ENCODE data around the gene GCK.

GCK gene

DNA sequence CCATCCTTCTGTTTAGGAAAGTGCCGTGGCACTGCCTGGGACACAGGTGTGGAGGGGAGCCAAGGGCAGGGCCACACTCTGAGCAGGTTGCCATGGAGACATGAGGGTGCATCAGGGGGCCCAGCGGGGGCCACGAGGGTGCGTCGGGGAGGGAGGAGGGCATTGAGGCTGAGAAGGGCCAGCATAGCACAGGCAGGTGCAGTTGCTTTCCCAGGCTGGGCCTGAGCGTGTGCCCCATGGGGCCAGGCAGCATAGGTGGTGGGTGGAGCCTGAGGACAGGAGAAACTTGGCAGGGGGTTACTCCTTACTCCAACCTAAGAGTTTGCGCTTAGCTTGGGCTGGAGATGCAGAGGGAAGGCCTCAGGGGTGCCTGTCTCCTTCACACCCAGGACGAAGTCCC lies 26.8 kb upstream of the GCK start:
- Histone ChIP-seq H3K4me1 (ENCODE audit: low read depth, poor library complexity, severe bottlenecking) (no peaks in the 10 kb centered on the region), H3K36me3 (ENCODE audit: insufficient read depth) (no peaks in the 10 kb centered on the region), H3K27ac (no peak overlapping the region), H3K27me3 (ENCODE audit: insufficient read depth, low read depth) (no peaks in the 10 kb centered on the region), H3K9ac (no peak overlapping the region), H3K4me3 (IDR thresholded peaks at IDR 0.05; ENCODE audit: insufficient read depth, low read depth, low read length) (no peak overlapping the region), H4K20me1 (ENCODE audit: insufficient read depth) (no peaks in the 10 kb centered on the region), H2AFZ (ENCODE audit: low read depth) (no peak overlapping the region), H3K79me2 (ENCODE audit: insufficient read depth, low read depth) (no peaks in the 10 kb centered on the region), H3K4me2 (no peak overlapping the region)
- TF ChIP-seq, protein P1, sequence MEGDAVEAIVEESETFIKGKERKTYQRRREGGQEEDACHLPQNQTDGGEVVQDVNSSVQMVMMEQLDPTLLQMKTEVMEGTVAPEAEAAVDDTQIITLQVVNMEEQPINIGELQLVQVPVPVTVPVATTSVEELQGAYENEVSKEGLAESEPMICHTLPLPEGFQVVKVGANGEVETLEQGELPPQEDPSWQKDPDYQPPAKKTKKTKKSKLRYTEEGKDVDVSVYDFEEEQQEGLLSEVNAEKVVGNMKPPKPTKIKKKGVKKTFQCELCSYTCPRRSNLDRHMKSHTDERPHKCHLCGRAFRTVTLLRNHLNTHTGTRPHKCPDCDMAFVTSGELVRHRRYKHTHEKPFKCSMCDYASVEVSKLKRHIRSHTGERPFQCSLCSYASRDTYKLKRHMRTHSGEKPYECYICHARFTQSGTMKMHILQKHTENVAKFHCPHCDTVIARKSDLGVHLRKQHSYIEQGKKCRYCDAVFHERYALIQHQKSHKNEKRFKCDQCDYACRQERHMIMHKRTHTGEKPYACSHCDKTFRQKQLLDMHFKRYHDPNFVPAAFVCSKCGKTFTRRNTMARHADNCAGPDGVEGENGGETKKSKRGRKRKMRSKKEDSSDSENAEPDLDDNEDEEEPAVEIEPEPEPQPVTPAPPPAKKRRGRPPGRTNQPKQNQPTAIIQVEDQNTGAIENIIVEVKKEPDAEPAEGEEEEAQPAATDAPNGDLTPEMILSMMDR (conservative IDR thresholded peaks at IDR 0.05; ENCODE audit: low read depth, low read length) = no peak

DNA sequence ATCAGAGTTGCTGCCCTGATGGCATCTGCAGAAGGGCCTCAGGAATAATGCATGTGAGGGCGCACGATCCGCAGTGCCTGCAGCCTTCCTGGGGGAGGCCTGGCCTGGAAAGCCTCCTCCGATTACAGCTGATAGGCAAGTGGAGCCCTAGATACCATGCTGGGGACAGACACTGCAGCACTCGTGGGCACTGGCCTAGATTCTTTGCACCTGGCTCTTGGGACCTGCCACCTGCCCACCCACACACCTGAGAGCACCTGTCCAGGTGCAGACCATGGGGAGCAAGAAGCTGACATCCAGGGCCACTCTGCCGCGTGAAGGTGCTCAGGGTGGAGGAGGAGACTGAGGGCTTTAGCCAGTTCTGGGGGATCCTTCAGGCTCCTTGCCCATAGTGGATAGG lies 26.3 kb upstream of the GCK start:
- Histone ChIP-seq H2AFZ (ENCODE audit: low read depth) (no peak overlapping the region), H3K36me3 (ENCODE audit: insufficient read depth) (no peaks in the 10 kb centered on the region), H3K4me1 (ENCODE audit: low read depth, poor library complexity, severe bottlenecking) (no peaks in the 10 kb centered on the region), H3K4me2 (no peak overlapping the region), H3K79me2 (ENCODE audit: insufficient read depth, low read depth) (no peaks in the 10 kb centered on the region), H3K4me3 (IDR thresholded peaks at IDR 0.05; ENCODE audit: insufficient read depth, low read depth, low read length) (no peak overlapping the region), H3K27me3 (ENCODE audit: insufficient read depth, low read depth) (no peaks in the 10 kb centered on the region), H3K9ac (no peak overlapping the region), H3K27ac (no peak overlapping the region), H4K20me1 (ENCODE audit: insufficient read depth) (no peaks in the 10 kb centered on the region)
- TF ChIP-seq, protein P1 (conservative IDR thresholded peaks at IDR 0.05; ENCODE audit: low read depth, low read length) = no peak

DNA sequence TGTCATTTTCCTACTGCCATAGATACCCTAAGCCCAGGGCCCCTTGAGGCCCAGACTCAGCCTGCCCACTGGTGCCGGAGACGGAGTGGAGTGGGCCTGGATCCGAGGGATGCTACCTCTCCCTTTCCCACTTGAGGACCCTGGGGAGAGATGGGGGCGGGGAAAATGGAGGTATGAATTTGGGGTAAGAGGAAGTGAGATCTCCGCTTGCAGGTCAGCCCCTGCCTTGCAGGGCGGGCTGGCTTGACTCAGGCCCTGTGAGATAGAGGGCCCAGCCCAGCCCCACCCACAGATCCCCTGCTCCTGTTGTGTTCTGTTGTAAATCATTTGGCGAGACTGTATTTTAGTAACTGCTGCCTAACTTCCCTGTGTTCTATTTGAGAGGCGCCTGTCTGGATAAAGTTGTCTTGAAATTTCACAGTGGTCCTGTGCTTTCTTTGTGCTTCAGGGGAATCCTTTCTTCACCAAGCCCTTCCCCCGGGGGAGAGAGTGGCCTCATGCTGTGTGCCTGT lies 24.7 kb upstream of the GCK start:
- no peak overlapping the region for H3K9ac ChIP-seq
- H3K27me3 ChIP-seq (ENCODE audit: insufficient read depth, low read depth) = no peaks in the 10 kb centered on the region
- H3K36me3 ChIP-seq (ENCODE audit: insufficient read depth) = peaks cover 6% of the 10 kb centered on the region; the same call in 1 of the 2 replicates
- H3K4me3 ChIP-seq (IDR thresholded peaks at IDR 0.05; ENCODE audit: insufficient read depth, low read depth, low read length) = no peak overlapping the region
- H3K4me1 ChIP-seq (ENCODE audit: low read depth, poor library complexity, severe bottlenecking) = no peaks in the 10 kb centered on the region
- no peaks in the 10 kb centered on the region for H4K20me1 ChIP-seq (ENCODE audit: insufficient read depth)
- TF ChIP-seq, protein P1 (conservative IDR thresholded peaks at IDR 0.05; ENCODE audit: low read depth, low read length) = no peak
- H2AFZ ChIP-seq (ENCODE audit: low read depth) = no peak overlapping the region
- H3K79me2 ChIP-seq (ENCODE audit: insufficient read depth, low read depth) = no peaks in the 10 kb centered on the region
- H3K4me2 ChIP-seq = no peak overlapping the region
- H3K27ac ChIP-seq = no peak overlapping the region

DNA sequence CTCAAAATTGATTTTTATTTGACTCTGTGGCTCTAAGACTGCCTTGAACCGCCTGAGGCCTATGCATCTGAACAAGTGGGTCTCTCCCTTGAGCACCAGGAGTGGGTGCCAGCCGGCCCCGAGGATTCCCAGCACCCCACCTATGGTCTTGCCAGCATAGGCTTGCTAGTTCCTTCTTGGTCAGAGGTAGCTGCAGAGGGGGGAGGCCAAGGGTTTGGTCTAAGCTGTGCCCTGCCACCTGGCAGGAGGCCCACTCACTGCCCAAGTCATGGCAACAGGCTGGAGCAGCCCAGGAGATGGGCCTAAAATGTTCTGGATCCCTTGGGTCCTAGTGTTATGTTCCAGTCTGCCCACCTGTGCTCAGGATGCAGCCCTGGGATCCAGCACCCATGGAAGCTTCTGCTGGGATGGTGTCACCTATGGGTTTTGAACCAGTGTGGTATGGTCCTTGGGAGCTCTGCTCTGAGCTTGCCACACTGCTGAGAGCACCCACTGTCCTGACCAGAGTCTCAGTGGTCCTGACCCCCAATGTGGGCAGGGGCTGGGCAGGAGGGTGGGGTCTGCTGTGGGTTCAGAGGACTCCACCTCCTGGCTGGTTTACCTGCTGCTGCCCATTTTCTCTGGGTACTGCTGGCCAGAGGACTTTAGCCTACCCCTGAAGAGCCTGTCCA lies 24.1 kb upstream of the GCK start:
- TF ChIP-seq, protein P1 (conservative IDR thresholded peaks at IDR 0.05; ENCODE audit: low read depth, low read length) = no peak
- H3K4me1 ChIP-seq (ENCODE audit: low read depth, poor library complexity, severe bottlenecking) = no peaks in the 10 kb centered on the region
- H3K27me3 ChIP-seq (ENCODE audit: insufficient read depth, low read depth) = no peaks in the 10 kb centered on the region
- no peak overlapping the region for H3K9ac ChIP-seq
- H2AFZ ChIP-seq (ENCODE audit: low read depth) = no peak overlapping the region
- peaks cover 7% of the 10 kb centered on the region; the same call in 1 of the 2 replicates for H3K36me3 ChIP-seq (ENCODE audit: insufficient read depth)
- H4K20me1 ChIP-seq (ENCODE audit: insufficient read depth) = no peaks in the 10 kb centered on the region
- no peak overlapping the region for H3K4me3 ChIP-seq (IDR thresholded peaks at IDR 0.05; ENCODE audit: insufficient read depth, low read depth, low read length)
- no peak overlapping the region for H3K27ac ChIP-seq
- H3K4me2 ChIP-seq = no peak overlapping the region
- no peaks in the 10 kb centered on the region for H3K79me2 ChIP-seq (ENCODE audit: insufficient read depth, low read depth)

All from KMS-11 (cell line).